RWPE1 (cell line): ENCODE data around the gene PHOX2B.

Experiments used
- CTCF ChIA-PET: fragments of 350-600 bp; sonication (Branson Sonifier 250); formaldehyde crosslinking; extraction: SDS; loops from one replicate; lab custom pipeline; 2021; lab: Yijun Ruan, JAX
- POLR2A ChIA-PET: fragments of 400-600 bp; formaldehyde crosslinking; extraction: SDS; loops from one replicate; lab custom pipeline; 2020; ENCODE audit warnings: antibody characterized with exemption; ENCODE audit not compliant: low non-redundant PET; lab: Yijun Ruan, JAX
- DNase-seq: peaks from one replicate; pipeline ENCODE4 v3.0.0; 2012; ENCODE audit warnings: low spot score
- H3K27ac ChIP-seq: fragments of 450-650 bp; 2 replicates; pipeline ENCODE4 v1.5.1; 2017
- TF ChIP-seq, protein P1 (sequence below): fragments of 450-650 bp; conservative IDR thresholded peaks from 2 replicates; pipeline ENCODE4 v1.5.1; 2017; ENCODE audit warnings: low read depth, mild to moderate bottlenecking

Gene PHOX2B

DNA sequence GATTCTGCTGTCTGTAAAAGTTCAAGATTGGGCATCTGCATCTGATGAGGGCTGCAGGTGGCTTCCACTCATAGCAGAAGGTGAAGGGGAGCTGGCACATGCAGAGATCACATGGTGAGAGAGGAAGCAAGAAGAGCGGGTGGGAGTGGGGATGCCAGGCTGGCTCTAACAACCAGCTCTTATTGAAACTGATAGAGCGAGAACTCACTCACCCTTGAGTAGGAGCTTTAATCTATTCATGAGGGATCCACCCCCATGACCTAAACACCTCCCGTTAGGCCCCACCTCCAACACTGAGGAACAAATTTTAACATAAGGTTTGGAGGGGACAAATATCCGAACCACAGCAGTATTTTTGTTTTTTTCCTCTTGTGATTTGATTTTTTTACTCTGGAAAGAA lies 45.8 kb downstream of the PHOX2B start:
- ChIA-PET CTCF (interaction anchor here (0.5 to 1.0 kb wide), 2 partner anchors 144 to 186 kb away, joined by 4 to 5 read pairs; no protein-coding TSS in a partner anchor), POLR2A (no interaction called here)
- TF ChIP-seq, protein P1, sequence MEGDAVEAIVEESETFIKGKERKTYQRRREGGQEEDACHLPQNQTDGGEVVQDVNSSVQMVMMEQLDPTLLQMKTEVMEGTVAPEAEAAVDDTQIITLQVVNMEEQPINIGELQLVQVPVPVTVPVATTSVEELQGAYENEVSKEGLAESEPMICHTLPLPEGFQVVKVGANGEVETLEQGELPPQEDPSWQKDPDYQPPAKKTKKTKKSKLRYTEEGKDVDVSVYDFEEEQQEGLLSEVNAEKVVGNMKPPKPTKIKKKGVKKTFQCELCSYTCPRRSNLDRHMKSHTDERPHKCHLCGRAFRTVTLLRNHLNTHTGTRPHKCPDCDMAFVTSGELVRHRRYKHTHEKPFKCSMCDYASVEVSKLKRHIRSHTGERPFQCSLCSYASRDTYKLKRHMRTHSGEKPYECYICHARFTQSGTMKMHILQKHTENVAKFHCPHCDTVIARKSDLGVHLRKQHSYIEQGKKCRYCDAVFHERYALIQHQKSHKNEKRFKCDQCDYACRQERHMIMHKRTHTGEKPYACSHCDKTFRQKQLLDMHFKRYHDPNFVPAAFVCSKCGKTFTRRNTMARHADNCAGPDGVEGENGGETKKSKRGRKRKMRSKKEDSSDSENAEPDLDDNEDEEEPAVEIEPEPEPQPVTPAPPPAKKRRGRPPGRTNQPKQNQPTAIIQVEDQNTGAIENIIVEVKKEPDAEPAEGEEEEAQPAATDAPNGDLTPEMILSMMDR = no peak
- DNase-seq = no peak
- no peak overlapping the region for H3K27ac ChIP-seq

DNA sequence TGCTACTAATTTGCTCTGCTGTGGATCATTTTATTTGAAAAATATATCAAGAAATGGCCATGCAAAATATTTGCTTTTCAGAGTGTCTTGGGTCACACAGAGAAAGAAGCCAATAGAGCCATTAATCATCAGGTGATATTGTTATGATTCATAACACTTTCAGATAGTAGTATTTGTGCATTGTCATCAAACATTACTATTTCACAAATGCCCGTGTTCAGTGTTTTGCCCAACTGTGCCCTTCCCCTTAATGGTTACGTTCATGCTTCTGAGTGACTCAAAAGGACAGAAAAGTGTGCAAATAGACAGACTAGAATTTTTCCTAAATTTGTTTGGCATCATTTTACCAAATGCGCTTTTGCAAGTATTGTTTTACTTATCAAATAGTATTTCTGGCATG lies 46.5 kb downstream of the PHOX2B start:
- DNase-seq = peak; percentile 31
- H3K27ac ChIP-seq = no peak overlapping the region
- CTCF ChIA-PET = no interaction called here
- TF ChIP-seq, protein P1 = no peak
- POLR2A ChIA-PET = no interaction called here

DNA sequence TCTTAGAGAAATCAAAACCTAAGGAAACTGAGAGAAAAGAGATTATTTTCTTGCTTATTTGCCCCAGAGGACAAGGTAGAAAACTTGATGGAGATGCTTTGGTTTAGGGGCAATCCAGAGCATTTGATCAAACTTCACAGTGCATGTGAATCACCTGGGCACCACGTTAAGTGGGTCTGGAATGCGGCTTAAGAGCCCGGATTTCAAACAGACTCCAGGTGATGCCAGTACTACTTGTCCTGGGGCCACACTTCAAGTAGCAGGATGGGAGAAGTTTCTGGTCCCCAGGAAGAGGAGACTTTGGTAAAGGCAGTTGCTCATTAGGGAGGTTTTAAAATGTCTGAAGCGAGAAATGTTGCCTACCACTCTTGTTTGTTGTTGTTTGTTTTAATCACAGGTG lies 51.8 kb downstream of the PHOX2B start:
- no peak overlapping the region for H3K27ac ChIP-seq
- CTCF ChIA-PET = no interaction called here
- DNase-seq = no peak
- POLR2A ChIA-PET = no interaction called here
- TF ChIP-seq, protein P1 = no peak

DNA sequence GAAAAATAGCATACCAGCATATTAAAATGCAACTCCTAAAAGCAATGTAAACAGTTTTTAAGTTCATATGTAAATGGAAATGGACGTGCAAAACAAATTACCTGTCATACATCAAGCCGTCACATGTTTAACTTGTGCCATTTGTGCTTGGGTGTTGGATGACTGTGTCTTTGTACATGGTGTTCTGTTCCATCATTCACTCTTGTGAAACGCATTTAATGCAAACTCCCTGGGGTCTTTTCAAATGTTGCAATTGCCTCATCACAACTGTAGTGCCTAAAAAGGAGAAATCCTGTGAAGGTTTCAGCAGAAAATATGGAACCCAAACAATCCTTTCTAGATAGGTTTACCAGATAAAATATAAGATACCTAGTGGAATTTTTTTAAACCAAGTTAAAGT lies 52.4 kb downstream of the PHOX2B start:
- DNase-seq = no peak

More for the DNA sequence above, 52.4 kb downstream of the PHOX2B start:
- ChIA-PET CTCF (no interaction called here), POLR2A (no interaction called here)
- TF ChIP-seq, protein P1 = no peak
- no peak overlapping the region for H3K27ac ChIP-seq
